Astrocyte of the spinal cord (primary cell): ENCODE measurements around the gene SQOR.

ENCODE experiments used
- DNase-seq: peaks from one replicate; pipeline ENCODE4 v3.0.0; 2011; ENCODE audit warnings: low read depth, low spot score
- H3K4me3 ChIP-seq: 2 replicates; pipeline ENCODE4 v1.5.1; 2011; ENCODE audit warnings: low read depth, mild to moderate bottlenecking, low read length, moderate library complexity
- in situ Hi-C: cut with HindIII; loops from 2 replicates; pipeline ENCODE4 v1.10.0; 2017; ENCODE audit warnings: low sequenced_read_pairs
- TF ChIP-seq, protein P1 (sequence below): IDR thresholded peaks from 2 replicates; pipeline ENCODE4 v1.5.1; 2012; ENCODE audit warnings: low read depth, mild to moderate bottlenecking, low read length, inconsistent platforms

The SQOR gene

DNA sequence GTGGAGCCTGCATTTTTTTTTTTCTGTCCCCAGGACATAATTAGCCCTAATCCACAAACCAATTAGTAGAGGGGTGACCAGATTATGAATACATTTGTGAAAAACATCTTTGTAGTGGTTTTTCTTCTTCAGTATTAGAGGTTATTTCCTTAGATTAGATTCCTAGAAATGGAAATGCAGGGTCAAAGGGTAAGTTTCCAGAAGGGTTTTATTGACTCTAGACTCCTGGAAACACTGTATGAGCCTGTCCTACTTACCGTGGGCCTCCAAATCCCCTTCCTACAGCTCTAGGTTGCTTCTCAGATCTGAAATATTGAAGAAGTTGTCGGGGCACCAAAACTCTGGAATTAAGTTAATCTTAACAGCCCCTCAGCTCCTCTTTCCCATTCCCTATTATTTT lies 22.4 kb downstream of the SQOR start:
- TF ChIP-seq, protein P1, sequence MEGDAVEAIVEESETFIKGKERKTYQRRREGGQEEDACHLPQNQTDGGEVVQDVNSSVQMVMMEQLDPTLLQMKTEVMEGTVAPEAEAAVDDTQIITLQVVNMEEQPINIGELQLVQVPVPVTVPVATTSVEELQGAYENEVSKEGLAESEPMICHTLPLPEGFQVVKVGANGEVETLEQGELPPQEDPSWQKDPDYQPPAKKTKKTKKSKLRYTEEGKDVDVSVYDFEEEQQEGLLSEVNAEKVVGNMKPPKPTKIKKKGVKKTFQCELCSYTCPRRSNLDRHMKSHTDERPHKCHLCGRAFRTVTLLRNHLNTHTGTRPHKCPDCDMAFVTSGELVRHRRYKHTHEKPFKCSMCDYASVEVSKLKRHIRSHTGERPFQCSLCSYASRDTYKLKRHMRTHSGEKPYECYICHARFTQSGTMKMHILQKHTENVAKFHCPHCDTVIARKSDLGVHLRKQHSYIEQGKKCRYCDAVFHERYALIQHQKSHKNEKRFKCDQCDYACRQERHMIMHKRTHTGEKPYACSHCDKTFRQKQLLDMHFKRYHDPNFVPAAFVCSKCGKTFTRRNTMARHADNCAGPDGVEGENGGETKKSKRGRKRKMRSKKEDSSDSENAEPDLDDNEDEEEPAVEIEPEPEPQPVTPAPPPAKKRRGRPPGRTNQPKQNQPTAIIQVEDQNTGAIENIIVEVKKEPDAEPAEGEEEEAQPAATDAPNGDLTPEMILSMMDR = no peak
- H3K4me3 ChIP-seq = no peak overlapping the region
- in situ Hi-C loops = no loop called here
- DNase-seq = no peak

- in situ Hi-C loops = no loop called here
- no peak overlapping the region for H3K4me3 ChIP-seq
- DNase-seq = no peak
- TF ChIP-seq, protein P1 = no peak
These were observed 23.1 kb downstream of the SQOR start for GRCh38 chr15:45657764-45658545.

GRCh38 chr15:45660231-45660979 lies 25.6 kb downstream of the SQOR start:
- H3K4me3 ChIP-seq = no peak overlapping the region
- TF ChIP-seq, protein P1 = no peak
- in situ Hi-C loops = no loop called here
- no peak for DNase-seq

GRCh38 chr15:45662375-45662774 lies 27.5 kb downstream of the SQOR start:
- in situ Hi-C loops = no loop called here
- TF ChIP-seq, protein P1 = no peak
- DNase-seq = no peak
- no peak overlapping the region for H3K4me3 ChIP-seq

- TF ChIP-seq, protein P1 = no peak
- in situ Hi-C loops = no loop called here
- peak; percentile 44 for DNase-seq
- H3K4me3 ChIP-seq = no peak overlapping the region
These were observed 29.6 kb downstream of the SQOR start for GRCh38 chr15:45664451-45664850.

DNA sequence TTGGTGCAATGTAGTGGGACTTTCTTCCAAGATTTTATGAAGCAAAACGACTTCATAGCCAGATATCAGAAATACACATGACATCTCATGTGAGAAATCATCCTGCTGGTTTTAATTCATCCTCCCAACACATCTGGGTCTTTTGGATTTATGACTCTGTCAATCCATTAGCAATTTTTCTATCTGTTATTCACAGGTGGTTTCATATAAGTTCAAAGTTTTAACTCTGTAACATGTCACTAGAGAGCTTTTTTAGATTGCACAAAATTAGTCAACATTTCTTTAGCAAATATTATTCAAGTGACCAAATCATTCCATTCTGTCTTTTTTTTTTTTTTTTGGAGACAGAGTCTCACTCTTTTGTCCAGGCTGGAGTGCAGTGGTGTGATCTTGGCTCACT lies 30.4 kb downstream of the SQOR start:
- in situ Hi-C loops = no loop called here
- H3K4me3 ChIP-seq = no peak overlapping the region
- TF ChIP-seq, protein P1 = no peak
- DNase-seq = no peak
